ENCODE measurements around the gene CACNA1A.

DNA sequence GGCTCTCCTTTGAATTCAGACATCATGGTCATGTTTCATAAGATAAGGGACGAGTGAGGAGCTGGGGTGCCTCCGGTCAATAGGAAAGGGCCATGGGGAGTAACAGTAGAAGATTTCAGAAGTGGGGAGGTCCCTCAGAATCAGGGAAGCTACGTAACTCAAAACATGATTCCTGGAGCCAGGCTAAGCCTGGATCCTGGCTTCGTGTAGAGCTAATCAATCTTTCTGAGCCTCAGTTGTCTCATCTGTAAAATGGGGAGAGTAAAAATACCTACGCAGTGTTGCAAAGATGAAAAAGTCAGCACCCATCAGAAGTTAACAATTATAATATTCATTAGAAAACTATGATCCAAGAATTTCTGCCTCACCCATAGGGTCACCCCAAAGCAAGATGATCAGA is 106.5 kb downstream of the CACNA1A start:
- TF ChIP-seq, protein P1, sequence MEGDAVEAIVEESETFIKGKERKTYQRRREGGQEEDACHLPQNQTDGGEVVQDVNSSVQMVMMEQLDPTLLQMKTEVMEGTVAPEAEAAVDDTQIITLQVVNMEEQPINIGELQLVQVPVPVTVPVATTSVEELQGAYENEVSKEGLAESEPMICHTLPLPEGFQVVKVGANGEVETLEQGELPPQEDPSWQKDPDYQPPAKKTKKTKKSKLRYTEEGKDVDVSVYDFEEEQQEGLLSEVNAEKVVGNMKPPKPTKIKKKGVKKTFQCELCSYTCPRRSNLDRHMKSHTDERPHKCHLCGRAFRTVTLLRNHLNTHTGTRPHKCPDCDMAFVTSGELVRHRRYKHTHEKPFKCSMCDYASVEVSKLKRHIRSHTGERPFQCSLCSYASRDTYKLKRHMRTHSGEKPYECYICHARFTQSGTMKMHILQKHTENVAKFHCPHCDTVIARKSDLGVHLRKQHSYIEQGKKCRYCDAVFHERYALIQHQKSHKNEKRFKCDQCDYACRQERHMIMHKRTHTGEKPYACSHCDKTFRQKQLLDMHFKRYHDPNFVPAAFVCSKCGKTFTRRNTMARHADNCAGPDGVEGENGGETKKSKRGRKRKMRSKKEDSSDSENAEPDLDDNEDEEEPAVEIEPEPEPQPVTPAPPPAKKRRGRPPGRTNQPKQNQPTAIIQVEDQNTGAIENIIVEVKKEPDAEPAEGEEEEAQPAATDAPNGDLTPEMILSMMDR (IDR thresholded peaks at IDR 0.05) = no peak
- TF ChIP-seq POLR2A (IDR thresholded peaks at IDR 0.05) (no peak), POLR2AphosphoS5 (IDR thresholded peaks at IDR 0.05; ENCODE audit: insufficient read depth in 1 of 2, low read depth in 1 of 2) (no peak)
